ENCODE results near the gene PAFAH1B1. TPM values are rescaled to one million over a fixed set of nuclear protein-coding genes. Genes with fewer than 3 reads are reported as not detected.

PAFAH1B1 gene
- total RNA-seq, 1 donor from 2014 or later = 109 TPM

DNA sequence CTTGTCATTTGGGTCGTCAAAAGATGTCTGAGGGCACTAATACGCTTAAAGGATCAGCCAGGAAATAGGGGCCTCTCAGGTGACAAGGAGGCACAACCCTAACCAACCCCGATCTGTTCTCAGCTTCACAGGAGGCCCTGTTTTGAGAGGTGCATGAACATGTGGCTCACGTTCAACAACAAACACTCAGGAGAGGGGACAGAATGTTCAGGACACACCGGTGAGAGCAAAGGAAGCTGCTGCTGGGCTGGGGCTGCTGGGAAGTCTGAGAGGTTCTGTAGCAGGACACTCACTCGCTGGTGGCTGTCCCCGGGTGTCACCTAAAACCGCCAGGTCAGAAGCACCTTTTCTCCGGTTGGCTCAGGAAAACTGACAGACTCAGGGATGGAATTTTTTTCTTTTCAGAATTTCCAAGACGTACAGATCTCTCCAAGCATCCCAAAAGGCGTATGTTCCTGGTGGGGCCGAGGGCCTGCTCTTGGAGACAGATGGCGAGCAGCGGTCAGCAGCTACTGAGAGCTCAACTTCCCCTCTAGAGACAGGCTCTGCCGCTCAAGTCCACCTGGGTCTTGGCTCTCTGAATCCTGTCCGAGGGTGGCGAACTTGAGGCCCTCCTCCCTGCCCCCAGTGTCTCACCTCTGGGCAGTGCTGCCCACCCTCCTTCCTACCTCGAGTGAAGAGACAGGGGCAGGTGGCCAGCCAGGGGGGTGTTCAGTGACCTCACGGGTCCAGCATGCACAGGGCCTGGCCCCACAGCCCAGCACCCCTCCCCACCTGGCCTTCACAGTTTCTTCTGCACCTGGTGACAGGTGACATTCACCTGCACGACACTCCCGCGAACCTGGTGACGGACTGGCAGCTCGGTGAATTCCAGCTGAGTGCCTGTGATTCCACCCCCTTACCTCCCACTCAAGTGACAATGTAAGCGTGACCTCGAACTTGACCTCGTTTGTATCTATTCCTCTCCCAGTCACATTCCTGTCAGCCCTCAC, 95.2 kb downstream of the PAFAH1B1 start:
- no peak for FAIRE-seq
- no peak for DNase-seq (ENCODE audit: low read depth)
- no peaks in the 10 kb centered on the region for H3K27me3 ChIP-seq (ENCODE audit: control insufficient read depth, insufficient read depth, low read length)
- no peak for TF ChIP-seq CTCF (IDR thresholded peaks at IDR 0.05; ENCODE audit: insufficient read depth, low read length, severe bottlenecking)
- H3K36me3 ChIP-seq (ENCODE audit: control insufficient read depth, insufficient read depth, low read length) = peaks cover 15% of the 10 kb centered on the region
- no peak overlapping the region for H3K4me3 ChIP-seq (ENCODE audit: low read depth, low read length)

GRCh38 chr17:2689411-2690164, 96.1 kb downstream of the PAFAH1B1 start:
- H3K27me3 ChIP-seq (ENCODE audit: control insufficient read depth, insufficient read depth, low read length) = no peaks in the 10 kb centered on the region
- FAIRE-seq (no peak), DNase-seq (ENCODE audit: low read depth) (no peak)
- no peak overlapping the region for H3K4me3 ChIP-seq (ENCODE audit: low read depth, low read length)
- peaks cover 22% of the 10 kb centered on the region for H3K36me3 ChIP-seq (ENCODE audit: control insufficient read depth, insufficient read depth, low read length)
- TF ChIP-seq CTCF (IDR thresholded peaks at IDR 0.05; ENCODE audit: insufficient read depth, low read length, severe bottlenecking) = no peak

DNA sequence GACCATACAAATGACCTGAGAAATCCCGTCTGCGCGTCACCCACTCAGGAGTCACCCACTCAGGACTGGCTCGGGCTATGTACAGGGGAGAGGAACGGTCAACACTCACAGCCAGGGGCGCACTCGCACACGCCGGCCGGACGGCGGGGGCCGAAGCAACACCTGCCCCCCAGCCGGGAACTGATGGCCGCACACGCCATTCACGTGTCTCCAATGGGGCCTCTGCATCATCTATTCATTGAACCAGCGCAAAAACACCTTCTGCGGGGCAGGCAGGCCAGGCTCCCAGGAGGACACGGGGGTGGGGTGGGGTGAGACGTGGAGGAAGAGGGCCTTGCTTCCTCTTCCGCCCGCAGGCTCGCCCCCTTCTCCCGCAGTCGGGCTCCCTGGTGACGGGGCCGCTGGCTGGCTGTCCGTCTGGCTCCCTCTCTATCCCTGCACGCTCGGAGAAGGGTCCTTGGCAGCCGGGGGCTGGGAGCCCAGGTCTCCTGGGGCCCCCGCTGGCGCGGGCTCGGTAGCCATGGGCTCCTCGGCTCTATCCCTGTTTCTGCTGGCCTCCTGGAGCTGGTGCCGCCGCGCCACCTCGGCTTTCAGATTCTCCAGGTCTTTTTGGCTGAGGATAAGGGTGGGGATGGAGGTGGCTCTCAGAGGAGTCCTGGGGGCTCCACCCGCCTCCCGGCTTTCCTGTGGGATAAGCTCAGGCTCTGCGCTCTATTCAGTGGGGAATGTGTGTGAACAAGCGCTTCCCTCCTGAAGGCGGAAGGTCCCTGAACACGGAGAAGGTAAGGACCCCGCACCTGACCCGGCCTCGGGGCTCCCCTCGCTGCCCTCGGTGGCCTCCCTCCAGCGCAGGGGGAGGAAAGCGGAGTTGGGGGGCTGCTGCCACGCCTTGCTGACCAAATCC, 97.0 kb downstream of the PAFAH1B1 start:
- Histone ChIP-seq H3K4me3 (ENCODE audit: low read depth, low read length) (no peak overlapping the region), H3K36me3 (ENCODE audit: control insufficient read depth, insufficient read depth, low read length) (peaks cover 25% of the 10 kb centered on the region), H3K27me3 (ENCODE audit: control insufficient read depth, insufficient read depth, low read length) (no peaks in the 10 kb centered on the region)
- no peak for TF ChIP-seq CTCF (IDR thresholded peaks at IDR 0.05; ENCODE audit: insufficient read depth, low read length, severe bottlenecking)
- no peak for FAIRE-seq
- DNase-seq (ENCODE audit: low read depth) = no peak

DNA sequence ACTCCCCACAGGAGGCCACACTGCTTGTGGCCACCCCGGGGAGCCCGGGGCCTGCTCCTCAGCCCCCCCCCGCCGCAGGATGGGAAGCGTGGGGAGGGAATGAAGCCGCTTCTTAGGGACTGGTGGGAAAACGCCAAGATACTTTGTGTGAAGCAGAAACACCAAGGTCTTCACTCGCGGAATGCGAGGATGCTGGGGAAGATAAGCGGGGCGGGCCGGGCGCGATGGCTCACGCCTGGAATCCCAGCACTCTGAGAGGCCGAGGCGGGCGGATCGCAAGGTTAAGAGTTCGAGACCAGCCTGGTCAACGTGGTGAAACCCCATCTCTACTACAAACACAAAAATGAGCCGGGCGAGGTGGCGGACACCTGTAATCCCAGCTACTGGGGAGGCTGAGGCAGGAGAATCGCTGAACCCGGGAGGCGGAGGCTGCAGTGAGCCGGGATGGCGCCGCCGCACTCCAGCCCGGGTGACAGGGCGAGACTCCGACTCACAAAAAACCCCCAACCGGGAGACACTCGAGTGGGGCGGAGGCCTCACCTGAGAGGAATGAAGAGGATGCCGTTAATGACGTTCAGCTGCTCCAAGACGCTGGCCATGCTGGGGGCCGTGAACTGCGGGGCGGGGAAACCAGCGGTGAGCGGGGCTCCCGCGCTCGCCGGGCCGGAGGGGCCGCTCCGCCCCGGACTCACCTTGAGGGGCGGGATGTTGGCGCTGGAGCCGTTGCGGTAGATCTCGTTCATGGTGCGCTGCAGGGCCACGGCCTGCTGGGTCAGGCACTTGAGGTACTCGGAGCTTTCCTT, 97.8 kb downstream of the PAFAH1B1 start:
- no peak for DNase-seq (ENCODE audit: low read depth)
- Histone ChIP-seq H3K27me3 (ENCODE audit: control insufficient read depth, insufficient read depth, low read length) (no peaks in the 10 kb centered on the region), H3K36me3 (ENCODE audit: control insufficient read depth, insufficient read depth, low read length) (peaks cover 31% of the 10 kb centered on the region), H3K4me3 (ENCODE audit: low read depth, low read length) (no peak overlapping the region)
- FAIRE-seq = no peak
- no peak for TF ChIP-seq CTCF (IDR thresholded peaks at IDR 0.05; ENCODE audit: insufficient read depth, low read length, severe bottlenecking)
